Esophagus (tissue), 2 donors: Measurements from ENCODE around the gene MRPL19. TPM values are rescaled to one million over a fixed set of nuclear protein-coding genes. Genes with fewer than 3 reads are reported as not detected.

Experiments used
- polyA plus RNA-seq, 2 donors: library from polyadenylated mRNA; stranded (reverse); fragments of 200-250 nt; gene quantifications; one replicate each; pipeline ENCODE4 v1.2.3, GENCODE V29; 2013
- donor health status: healthy with polysubstance abuse.
- donor health status: Bipolar disorder and iron deficiency.

Gene MRPL19
- polyA plus RNA-seq, 2 donors = 18.8 to 32.8 TPM

Other genes with a start within 250 kb of the MRPL19 start
- gene EVA1A, start 85.8 kb upstream of the MRPL19 start, polyA plus RNA-seq = under 1 TPM; 0.71 to 0.94 TPM
- gene GCFC2, start 64.1 kb downstream of the MRPL19 start, polyA plus RNA-seq = 1 to 10 TPM; 8.3 to 8.4 TPM